ENCODE results near the gene TLL1. TPM values are rescaled to one million over a fixed set of nuclear protein-coding genes. Genes with fewer than 3 reads are reported as not detected.

TLL1 gene
- total and polyA plus RNA-seq, 2 donors (not counting 3 experiments of a cell fraction or from before 2014, with no cell fraction given): 0.41 to 1.4 TPM

GRCh38 chr4:166104623-166105022 lies 231.6 kb downstream of the TLL1 start:
- DNase-seq (ENCODE audit: low read depth, low spot score) (no peak), FAIRE-seq (no peak)

More at GRCh38 chr4:166104623-166105022, 231.6 kb downstream of the TLL1 start:
- Histone ChIP-seq H3K4me3 (replicated peaks in 1 of 3; ENCODE audit: insufficient read depth in 1 of 3, low read depth in 1 of 3, low read length in 3 of 3) (no peak overlapping the region), H3K27me3 (ENCODE audit: control insufficient read depth in 2 of 2, insufficient read depth in 2 of 2, low read length in 2 of 2) (no peaks in the 10 kb centered on the region), H3K4me2 (ENCODE audit: insufficient read depth, low read length) (no peak overlapping the region), H3K79me2 (ENCODE audit: control insufficient read depth, insufficient read depth, low read length) (no peaks in the 10 kb centered on the region), H3K4me1 (ENCODE audit: control insufficient read depth, extremely low read depth, insufficient read depth, low read length) (no peaks in the 10 kb centered on the region), H3K9me1 (replicated peaks; ENCODE audit: control insufficient read depth, extremely low read depth, insufficient read depth, low read length) (no peaks in the 10 kb centered on the region), H3K27ac (ENCODE audit: insufficient read depth, low read depth, low read length) (no peak overlapping the region), H3K36me3 (ENCODE audit: control insufficient read depth in 2 of 2, extremely low read depth in 1 of 2, insufficient read depth in 2 of 2, low read length in 2 of 2) (no peaks in the 10 kb centered on the region), H3K9me3 (replicated peaks; ENCODE audit: control insufficient read depth, insufficient read depth, low read length) (no peaks in the 10 kb centered on the region), H2AFZ (ENCODE audit: low read depth, low read length) (no peak overlapping the region), H3K9ac (replicated peaks; ENCODE audit: extremely low read depth, insufficient read depth, low read length) (no peak overlapping the region), H4K20me1 (replicated peaks; ENCODE audit: control insufficient read depth, extremely low read depth, insufficient read depth, low read length) (no peaks in the 10 kb centered on the region)
- intact Hi-C loops (cut with micrococcal nuclease): no loop called here
- POLR2A ChIA-PET: no interaction called here
- CTCF ChIA-PET: interaction anchor here (1.1 to 1.7 kb wide), 3 partner anchors 10 to 611 kb away, joined by 3 to 5 read pairs (median 3); no protein-coding TSS in a partner anchor
- TF ChIP-seq CTCF (IDR thresholded peaks at IDR 0.05; ENCODE audit: extremely low read depth in 1 of 2, insufficient read depth in 1 of 2, low read depth in 1 of 2, low read length in 2 of 2) (no peak), POLR2AphosphoS5 (IDR thresholded peaks at IDR 0.05; ENCODE audit: insufficient read depth, low read depth, low read length) (no peak), MYC (IDR thresholded peaks at IDR 0.05; ENCODE audit: low read depth, low read length) (no peak), FOS (IDR thresholded peaks at IDR 0.05; ENCODE audit: borderline replicate concordance, insufficient read depth, low read length) (no peak), GATA2 (IDR thresholded peaks at IDR 0.05; ENCODE audit: insufficient read depth, insufficient read length, low read depth, low read length) (no peak), EZH2 (IDR thresholded peaks at IDR 0.05; ENCODE audit: borderline replicate concordance, low read depth, low read length, severe bottlenecking) (no peak), MAX (IDR thresholded peaks at IDR 0.05; ENCODE audit: insufficient read depth, insufficient read length) (no peak), POLR2A (IDR thresholded peaks at IDR 0.05; ENCODE audit: low read depth, low read length) (no peak), JUN (IDR thresholded peaks at IDR 0.05; ENCODE audit: borderline replicate concordance, insufficient read depth, insufficient read length, low read depth) (no peak)
- no TSS peak for BruUV-seq (replicated peaks)
- dilution Hi-C loops (cut with MboI; ENCODE audit: extremely low pct_ligation_motif_present, low sequenced_read_pairs): no loop called here

Data from endothelial cell of umbilical vein (primary cell).